K562 (cell line): Measurements from ENCODE around the gene GCN1. TPM values are rescaled to one million over a fixed set of nuclear protein-coding genes. Genes with fewer than 3 reads are reported as not detected.

Experiments used
- ELF1 ChIP-seq: fragments of 200-800 bp; sonication (Bioruptor generic); IDR thresholded peaks from 2 replicates; pipeline ENCODE4 v1.6.1; 2016; ENCODE audit warnings: missing genetic modification characterization, missing compliant biosample characterization
- PKNOX1 ChIP-seq: fragments of 450-650 bp; IDR thresholded peaks from 2 replicates; pipeline ENCODE4 v1.6.1; 2016
- RBM22 ChIP-seq: fragments of 200-400 bp; formaldehyde crosslinking; IDR thresholded peaks from 2 replicates; pipeline ENCODE4 v1.6.1; 2018; ENCODE audit warnings: low read length, low read depth; ENCODE audit not compliant: poor library complexity, severe bottlenecking
- TEAD4 ChIP-seq, 2 experiments: sonication (generic) in 1 of 2; formaldehyde crosslinking in 1 of 2; IDR thresholded peaks; 2 replicates each; pipeline versions ENCODE4 v1.6.1 to v1.8.0; 2012 to 2022; ENCODE audit warnings: borderline replicate concordance in 1 of 2, inconsistent platforms in 1 of 2, low read length in 1 of 2, mild to moderate bottlenecking in 1 of 2, missing genetic modification reagents in 1 of 2
- polyA plus RNA-seq, 8 experiments: library from polyadenylated mRNA; depleted of rRNA in 4 of 8; stranded (reverse) in 5 of 8; unstranded in 3 of 8; fragments of >200 nt; fragmentation: Nextera tagmentation in 2 of 8; fragmentation: Illumina TruSeq in 1 of 8; extraction: Ambion mirVana in 2 of 8; extraction: Trizol in 1 of 8; gene quantifications; 2 replicates each; pipeline versions ENCODE4 v1.2.1 to v1.2.3, GENCODE V29; 2011 to 2014; ENCODE audit warnings: inconsistent platforms in 1 of 8, missing spikeins in 1 of 8
- total RNA-seq, 7 experiments: library from RNA; depleted of rRNA in 6 of 7; stranded (reverse); fragments of >200 nt in 6 of 7; fragmentation: Illumina TruSeq in 2 of 7; extraction: Trizol in 2 of 7; gene quantifications; 2 replicates each; pipeline versions ENCODE4 v1.2.1 to v1.2.3, GENCODE V29; 2011 to 2021; ENCODE audit warnings: low replicate concordance in 1 of 7
- TF ChIP-seq, protein P1 (sequence below), 2 experiments: fragments of 450-650 bp; IDR thresholded peaks; 2 replicates each; pipeline ENCODE4 v1.6.1; 2018; ENCODE audit warnings: mild to moderate bottlenecking in 2 of 2, low read depth in 1 of 2; ENCODE audit not compliant: partially characterized antibody in 2 of 2

GCN1 gene
- total and polyA plus RNA-seq, 9 of the 15 experiments (the other 6 are each of a cell fraction or from before 2014, with no cell fraction given): 11.9 to 190 (median 51.7) TPM

GRCh38 chr12:120144215-120144614 lies 50.3 kb downstream of the GCN1 start (continued):
- TF ChIP-seq ELF1: no peak
- TF ChIP-seq, protein P1, sequence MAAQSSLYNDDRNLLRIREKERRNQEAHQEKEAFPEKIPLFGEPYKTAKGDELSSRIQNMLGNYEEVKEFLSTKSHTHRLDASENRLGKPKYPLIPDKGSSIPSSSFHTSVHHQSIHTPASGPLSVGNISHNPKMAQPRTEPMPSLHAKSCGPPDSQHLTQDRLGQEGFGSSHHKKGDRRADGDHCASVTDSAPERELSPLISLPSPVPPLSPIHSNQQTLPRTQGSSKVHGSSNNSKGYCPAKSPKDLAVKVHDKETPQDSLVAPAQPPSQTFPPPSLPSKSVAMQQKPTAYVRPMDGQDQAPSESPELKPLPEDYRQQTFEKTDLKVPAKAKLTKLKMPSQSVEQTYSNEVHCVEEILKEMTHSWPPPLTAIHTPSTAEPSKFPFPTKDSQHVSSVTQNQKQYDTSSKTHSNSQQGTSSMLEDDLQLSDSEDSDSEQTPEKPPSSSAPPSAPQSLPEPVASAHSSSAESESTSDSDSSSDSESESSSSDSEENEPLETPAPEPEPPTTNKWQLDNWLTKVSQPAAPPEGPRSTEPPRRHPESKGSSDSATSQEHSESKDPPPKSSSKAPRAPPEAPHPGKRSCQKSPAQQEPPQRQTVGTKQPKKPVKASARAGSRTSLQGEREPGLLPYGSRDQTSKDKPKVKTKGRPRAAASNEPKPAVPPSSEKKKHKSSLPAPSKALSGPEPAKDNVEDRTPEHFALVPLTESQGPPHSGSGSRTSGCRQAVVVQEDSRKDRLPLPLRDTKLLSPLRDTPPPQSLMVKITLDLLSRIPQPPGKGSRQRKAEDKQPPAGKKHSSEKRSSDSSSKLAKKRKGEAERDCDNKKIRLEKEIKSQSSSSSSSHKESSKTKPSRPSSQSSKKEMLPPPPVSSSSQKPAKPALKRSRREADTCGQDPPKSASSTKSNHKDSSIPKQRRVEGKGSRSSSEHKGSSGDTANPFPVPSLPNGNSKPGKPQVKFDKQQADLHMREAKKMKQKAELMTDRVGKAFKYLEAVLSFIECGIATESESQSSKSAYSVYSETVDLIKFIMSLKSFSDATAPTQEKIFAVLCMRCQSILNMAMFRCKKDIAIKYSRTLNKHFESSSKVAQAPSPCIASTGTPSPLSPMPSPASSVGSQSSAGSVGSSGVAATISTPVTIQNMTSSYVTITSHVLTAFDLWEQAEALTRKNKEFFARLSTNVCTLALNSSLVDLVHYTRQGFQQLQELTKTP (IDR thresholded peaks at IDR 0.05; ENCODE audit: low read depth in 1 of 2, partially characterized antibody in 2 of 2): no peak
- TF ChIP-seq TEAD4 (IDR thresholded peaks at IDR 0.05; ENCODE audit: low read length): no peak
- TF ChIP-seq TEAD4 (CRISPR knock-in tag; IDR thresholded peaks at IDR 0.05; ENCODE audit: borderline replicate concordance): no peak
- TF ChIP-seq RBM22: peak; percentile 35
- TF ChIP-seq PKNOX1: no peak
